ENCODE data around the gene RFT1. TPM values are rescaled to one million over a fixed set of nuclear protein-coding genes. Genes with fewer than 3 reads are reported as not detected.

The RFT1 gene
- total and polyA plus RNA-seq, 2 of the 13 experiments (the other 11 are each of a cell fraction or from before 2014, with no cell fraction given), result 23.2 to 37.0 TPM

DNA sequence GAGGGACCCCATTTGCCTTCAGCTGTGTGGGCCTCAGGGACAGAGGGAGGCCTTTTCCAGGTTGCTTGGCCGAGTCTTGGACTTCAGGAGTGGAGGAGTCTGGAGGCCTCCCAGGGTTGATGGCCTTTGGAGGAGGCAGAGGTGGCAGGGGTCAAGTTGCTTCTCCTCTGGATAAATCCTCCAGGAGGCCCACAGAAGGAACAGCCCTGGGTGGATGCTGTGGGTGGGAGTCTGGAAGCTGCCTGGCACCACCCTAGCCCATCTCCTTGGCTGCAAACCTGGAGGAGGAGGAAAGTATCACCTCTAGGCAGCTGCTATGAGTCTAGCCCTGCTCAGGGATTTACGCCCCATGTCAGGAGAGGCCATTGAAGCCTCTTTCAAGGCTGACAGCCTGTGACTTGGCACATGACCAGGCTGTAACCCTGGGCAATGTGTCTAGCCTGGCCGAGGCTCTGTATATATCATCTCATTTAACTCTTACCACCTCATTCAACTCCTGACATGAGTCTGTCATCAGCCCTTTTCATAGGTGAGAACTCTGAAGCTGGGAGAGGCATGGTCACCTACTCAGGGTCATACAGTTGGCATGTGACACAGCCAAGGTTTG, 27.8 kb upstream of the RFT1 start:
- ChIA-PET CTCF (ENCODE audit: low intra/inter-chr PET ratio, low total read pairs) (interaction anchor here (2.2 kb wide), 1 partner anchor 23 kb away, joined by 7 read pairs; no protein-coding TSS in a partner anchor), POLR2A (interaction anchor here (1.4 to 3.8 kb wide), 6 partner anchors 7 to 189 kb away, joined by 3 to 137 read pairs (median 18); partner anchors contain the start of genes DCP1A and RFT1)
- Histone ChIP-seq H3K9me3 (ENCODE audit: low read length) (no peaks in the 10 kb centered on the region), H2AFZ (ENCODE audit: low read length) (no peak overlapping the region), H3K36me3 (replicated peaks in 1 of 2; ENCODE audit: control insufficient read depth in 1 of 2, insufficient read depth in 2 of 2, low read length in 2 of 2) (no peaks in the 10 kb centered on the region), H3K4me2 (ENCODE audit: low read depth, low read length) (peak overlapping the region; percentile 88; the same call in 1 of the 2 replicates), H3K79me2 (ENCODE audit: insufficient read depth, low read length) (peaks cover 12% of the 10 kb centered on the region), H3K27ac (ENCODE audit: extremely low read length, insufficient read depth, low read length) (no peak overlapping the region), H3K27me3 (ENCODE audit: control insufficient read depth in 1 of 2, insufficient read depth in 2 of 2, low read length in 2 of 2) (peaks cover 0 to 24% of the 10 kb centered on the region in 2 experiments; a peak in 3 of 5 replicates), H3K4me3 (replicated peaks in 1 of 3; ENCODE audit: insufficient read depth in 1 of 3, low read depth in 2 of 3, low read length in 3 of 3) (no peak overlapping the region), H4K20me1 (ENCODE audit: insufficient read depth, low read length) (peaks cover 3% of the 10 kb centered on the region), H3K9ac (ENCODE audit: insufficient read depth, low read depth, low read length) (no peak overlapping the region), H3K4me1 (ENCODE audit: insufficient read depth, low read length) (peaks cover 65% of the 10 kb centered on the region)
- TF ChIP-seq ZNF12 (CRISPR knock-in tag; IDR thresholded peaks at IDR 0.05) (peak; percentile 88), ATF7-NPFF (CRISPR knock-in tag; IDR thresholded peaks at IDR 0.05; ENCODE audit: low read depth) (no peak)
- DNase-seq (ENCODE audit: low spot score) (no peak), FAIRE-seq (no peak), ATAC-seq (no peak)
- in situ Hi-C loops (cut with HindIII; ENCODE audit: extremely low pct_ligation_motif_present, low pct_unique_long_range_greater_than_20kb), result no loop called here
- intact Hi-C loops (cut with micrococcal nuclease; ENCODE audit: unreplicated experiment), result no loop called here
- 0% methylated on average over 2 of the region's 3 CpGs for WGBS (ENCODE audit: low lambda C conversion rate)
- BruUV-seq (replicated peaks), result no TSS peak

- no peaks in the 10 kb centered on the region for H4K20me1 ChIP-seq (ENCODE audit: insufficient read depth, low read length)
- ChIA-PET POLR2A (interaction anchor here (1.6 kb wide), 1 partner anchor 13 kb away, joined by 5 read pairs; no protein-coding TSS in a partner anchor), CTCF (ENCODE audit: low intra/inter-chr PET ratio, low total read pairs) (no interaction called here)
- intact Hi-C loops (cut with micrococcal nuclease; ENCODE audit: unreplicated experiment) (no loop called here), in situ Hi-C loops (cut with HindIII; ENCODE audit: extremely low pct_ligation_motif_present, low pct_unique_long_range_greater_than_20kb) (no loop called here)
- H3K4me1 ChIP-seq (ENCODE audit: insufficient read depth, low read length), result peaks cover 69% of the 10 kb centered on the region
- H3K9ac ChIP-seq (ENCODE audit: insufficient read depth, low read depth, low read length), result no peak overlapping the region
- FAIRE-seq (no peak), DNase-seq (ENCODE audit: low spot score) (no peak), ATAC-seq (no peak)
- no peak overlapping the region for H3K27ac ChIP-seq (ENCODE audit: extremely low read length, insufficient read depth, low read length)
- no peak overlapping the region for H2AFZ ChIP-seq (ENCODE audit: low read length)
- no peaks in the 10 kb centered on the region for H3K9me3 ChIP-seq (ENCODE audit: low read length)
- peaks cover 2% of the 10 kb centered on the region for H3K79me2 ChIP-seq (ENCODE audit: insufficient read depth, low read length)
- BruUV-seq (replicated peaks), result no TSS peak
- 37% methylated on average over 19 of the region's 36 CpGs for WGBS (ENCODE audit: low lambda C conversion rate)
- peaks cover 0 to 35% of the 10 kb centered on the region in 2 experiments; a peak in 3 of 5 replicates for H3K27me3 ChIP-seq (ENCODE audit: control insufficient read depth in 1 of 2, insufficient read depth in 2 of 2, low read length in 2 of 2)
- no peaks in the 10 kb centered on the region for H3K36me3 ChIP-seq (replicated peaks in 1 of 2; ENCODE audit: control insufficient read depth in 1 of 2, insufficient read depth in 2 of 2, low read length in 2 of 2)
- peak overlapping the region; percentile 40; the same call in 1 of the 2 replicates for H3K4me2 ChIP-seq (ENCODE audit: low read depth, low read length)
- no peak overlapping the region for H3K4me3 ChIP-seq (replicated peaks in 1 of 3; ENCODE audit: insufficient read depth in 1 of 3, low read depth in 2 of 3, low read length in 3 of 3)
- TF ChIP-seq ZNF570 (CRISPR knock-in tag; IDR thresholded peaks at IDR 0.05; ENCODE audit: borderline replicate concordance) (no peak), ZBTB2 (CRISPR knock-in tag; IDR thresholded peaks at IDR 0.05; ENCODE audit: low read depth) (no peak), PLSCR1 (CRISPR knock-in tag; IDR thresholded peaks at IDR 0.05; ENCODE audit: borderline replicate concordance) (no peak), ARHGAP35 (CRISPR knock-in tag; IDR thresholded peaks at IDR 0.05; ENCODE audit: borderline replicate concordance) (no peak), KLF6 (CRISPR knock-in tag; IDR thresholded peaks at IDR 0.05) (no peak), SIN3B (IDR thresholded peaks at IDR 0.05; ENCODE audit: low read length) (no peak), GATA4 (IDR thresholded peaks at IDR 0.05; ENCODE audit: borderline replicate concordance, low read depth) (no peak), PREB (CRISPR knock-in tag; IDR thresholded peaks at IDR 0.05) (no peak)
- TF ChIP-seq, protein P1, sequence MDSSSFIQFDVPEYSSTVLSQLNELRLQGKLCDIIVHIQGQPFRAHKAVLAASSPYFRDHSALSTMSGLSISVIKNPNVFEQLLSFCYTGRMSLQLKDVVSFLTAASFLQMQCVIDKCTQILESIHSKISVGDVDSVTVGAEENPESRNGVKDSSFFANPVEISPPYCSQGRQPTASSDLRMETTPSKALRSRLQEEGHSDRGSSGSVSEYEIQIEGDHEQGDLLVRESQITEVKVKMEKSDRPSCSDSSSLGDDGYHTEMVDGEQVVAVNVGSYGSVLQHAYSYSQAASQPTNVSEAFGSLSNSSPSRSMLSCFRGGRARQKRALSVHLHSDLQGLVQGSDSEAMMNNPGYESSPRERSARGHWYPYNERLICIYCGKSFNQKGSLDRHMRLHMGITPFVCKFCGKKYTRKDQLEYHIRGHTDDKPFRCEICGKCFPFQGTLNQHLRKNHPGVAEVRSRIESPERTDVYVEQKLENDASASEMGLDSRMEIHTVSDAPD (CRISPR knock-in tag; IDR thresholded peaks at IDR 0.05), result no peak
- TF ChIP-seq, protein P2, sequence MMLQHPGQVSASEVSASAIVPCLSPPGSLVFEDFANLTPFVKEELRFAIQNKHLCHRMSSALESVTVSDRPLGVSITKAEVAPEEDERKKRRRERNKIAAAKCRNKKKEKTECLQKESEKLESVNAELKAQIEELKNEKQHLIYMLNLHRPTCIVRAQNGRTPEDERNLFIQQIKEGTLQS (CRISPR knock-in tag; IDR thresholded peaks at IDR 0.05), result no peak
These were observed 26.2 kb upstream of the RFT1 start for GRCh38 chr3:53156368-53156834.
